HCT116 (cell line): ENCODE results near the gene PRDX3. TPM values are rescaled to one million over a fixed set of nuclear protein-coding genes. Genes with fewer than 3 reads are reported as not detected.

Experiments
- ATAC-seq: fragments of 200-7000 bp; cut with Tn5 transposase; 2 replicates; pipeline ENCODE4 v1.9.1; 2020; ENCODE audit warnings: mild to moderate bottlenecking, moderate library complexity
- BruUV-seq: library from RNA; stranded (reverse); fragments of 400-500 nt; replicated peaks from 2 replicates; lab custom pipeline; 2021; lab: Mats Ljungman, UMichigan
- CTCF ChIA-PET: fragments of 300-600 bp; sonication (Branson Sonifier 250); formaldehyde crosslinking; loops from one replicate; lab custom pipeline; 2021; ENCODE audit warnings: antibody characterized with exemption; lab: Charles Lee
- POLR2A ChIA-PET: fragments of 300-600, 350-600 bp; sonication (Branson Sonifier 250); formaldehyde crosslinking; loops from one replicate; lab custom pipeline; 2021; ENCODE audit warnings: antibody characterized with exemption; lab: Charles Lee
- RAD21 ChIA-PET, 2 experiments: fragments of 300-600 bp; sonication (Branson Sonifier 250); formaldehyde crosslinking; loops; one replicate each; lab custom pipeline; 2023; ENCODE audit warnings: low total read pairs in 2 of 2; ENCODE audit not compliant: uncharacterized antibody in 2 of 2, unreplicated experiment in 2 of 2, low non-redundant PET in 1 of 2; lab: Charles Lee
- DNase-seq: peaks from one replicate; pipeline ENCODE4 v3.0.0-alpha.2; 2010; ENCODE audit warnings: low read depth, low spot score
- H2AFZ ChIP-seq: fragments of 200-600 bp; shearing (Covaris generic), sonication (generic); 2 replicates; pipeline ENCODE4 v1.6.1; 2017; ENCODE audit warnings: low read depth, mixed run types, mixed read lengths, antibody characterized with exemption, low read length; ENCODE audit not compliant: poor library complexity, severe bottlenecking
- H3K27ac ChIP-seq: 2 replicates; pipeline ENCODE4 v1.5.1; 2012; ENCODE audit warnings: low read depth, low read length
- H3K27me3 ChIP-seq: fragments of 200-600 bp; sonication (generic); 2 replicates; pipeline ENCODE4 v1.6.1; 2016; ENCODE audit warnings: mixed run types, low read length, mixed read lengths; ENCODE audit not compliant: insufficient read depth
- H3K36me3 ChIP-seq, 2 experiments: fragments of 200-500 bp in 1 of 2; fragments of 200-600 bp in 1 of 2; sonication (Bioruptor generic) in 1 of 2; sonication (generic) in 1 of 2; 2 replicates each; pipeline versions ENCODE4 v1.5.1 to v1.6.1; 2014 to 2016; ENCODE audit warnings: low read length in 2 of 2, inconsistent platforms in 1 of 2, mixed read lengths in 1 of 2, mixed run types in 1 of 2; ENCODE audit not compliant: insufficient read depth in 2 of 2, control insufficient read depth in 1 of 2
- H3K4me1 ChIP-seq, 2 experiments: fragments of 200-600 bp in 1 of 2; sonication (generic) in 1 of 2; 2 replicates each; pipeline versions ENCODE4 v1.5.1 to v1.6.1; 2012 to 2017; ENCODE audit warnings: low read length in 2 of 2, inconsistent platforms in 1 of 2, mild to moderate bottlenecking in 1 of 2, mixed read lengths in 1 of 2, mixed run types in 1 of 2, moderate library complexity in 1 of 2; ENCODE audit not compliant: insufficient read depth in 2 of 2, control insufficient read depth in 1 of 2
- H3K4me2 ChIP-seq: fragments of 200-600 bp; sonication (generic); 2 replicates; pipeline ENCODE4 v1.6.1; 2017; ENCODE audit warnings: mixed run types, low read length, mixed read lengths
- H3K4me3 ChIP-seq, 2 experiments: fragments of 200-600 bp in 1 of 2; sonication (generic) in 1 of 2; replicated peaks in 1 of 2; 2 replicates each; pipeline ENCODE4 v1.5.1; 2011 to 2016; ENCODE audit warnings: low read length in 2 of 2, control low read depth in 1 of 2, low read depth in 1 of 2, mild to moderate bottlenecking in 1 of 2, mixed read lengths in 1 of 2, mixed run types in 1 of 2
- H3K79me2 ChIP-seq: fragments of 200-600 bp; sonication (generic); 2 replicates; pipeline ENCODE4 v1.6.1; 2017; ENCODE audit warnings: mild to moderate bottlenecking, mixed run types, low read length, moderate library complexity, mixed read lengths; ENCODE audit not compliant: insufficient read depth
- H3K9ac ChIP-seq: fragments of 200-600 bp; sonication (generic); 2 replicates; pipeline ENCODE4 v1.6.1; 2016; ENCODE audit warnings: low read length, mixed read lengths
- H3K9me2 ChIP-seq: fragments of 200-600 bp; sonication (generic), shearing (Covaris generic); 2 replicates; pipeline ENCODE4 v1.6.1; 2017; ENCODE audit warnings: mixed run types, mild to moderate bottlenecking, moderate library complexity; ENCODE audit not compliant: insufficient read depth
- H3K9me3 ChIP-seq, 2 experiments: fragments of 200-500 bp in 1 of 2; fragments of 200-600 bp in 1 of 2; sonication (Bioruptor generic) in 1 of 2; sonication (generic) in 1 of 2; 2 replicates each; pipeline ENCODE4 v1.6.1; 2014 to 2017; ENCODE audit warnings: low read length in 2 of 2, mixed read lengths in 2 of 2, inconsistent platforms in 1 of 2, low read depth in 1 of 2, mild to moderate bottlenecking in 1 of 2, mixed run types in 1 of 2, moderate library complexity in 1 of 2; ENCODE audit not compliant: control insufficient read depth in 1 of 2, insufficient read depth in 1 of 2
- H4K20me1 ChIP-seq: fragments of 200-600 bp; sonication (generic), shearing (Covaris generic); 2 replicates; pipeline ENCODE4 v1.6.1; 2017; ENCODE audit warnings: mixed run types, mild to moderate bottlenecking, moderate library complexity; ENCODE audit not compliant: insufficient read depth
- ATF3 ChIP-seq: IDR thresholded peaks from 2 replicates; pipeline ENCODE4 v1.6.1; 2012
- CBX3 ChIP-seq: IDR thresholded peaks from 2 replicates; pipeline ENCODE4 v1.6.1; 2012; ENCODE audit warnings: low read depth
- CEBPB ChIP-seq: IDR thresholded peaks from 2 replicates; pipeline ENCODE4 v1.6.1; 2012; ENCODE audit warnings: low read depth
- ELF1 ChIP-seq: IDR thresholded peaks from 2 replicates; pipeline ENCODE4 v1.6.1; 2012; ENCODE audit warnings: low read depth, borderline replicate concordance
- EZH2 ChIP-seq: fragments of 200-600 bp; sonication (generic); IDR thresholded peaks from 2 replicates; pipeline ENCODE4 v1.6.1; 2017; ENCODE audit warnings: antibody characterized with exemption, mixed run types
- EZH2phosphoT487 ChIP-seq: fragments of 200-600 bp; IDR thresholded peaks from 2 replicates; pipeline ENCODE4 v1.6.1; 2018; ENCODE audit warnings: antibody characterized with exemption, borderline replicate concordance
- FOSL1 ChIP-seq: IDR thresholded peaks from 2 replicates; pipeline ENCODE4 v1.6.1; 2012; ENCODE audit warnings: low read depth
- POLR2A ChIP-seq: IDR thresholded peaks from 2 replicates; pipeline ENCODE4 v1.7.0; 2011; ENCODE audit warnings: borderline replicate concordance; ENCODE audit not compliant: insufficient read depth, insufficient read length; ENCODE audit errors: extremely low read depth
- POLR2AphosphoS5 ChIP-seq: IDR thresholded peaks from 2 replicates; pipeline ENCODE4 v1.6.1; 2011; ENCODE audit warnings: mild to moderate bottlenecking, low read depth, low read length, moderate library complexity
- TCF7L2 ChIP-seq: IDR thresholded peaks from 2 replicates; pipeline ENCODE4 v1.7.0; 2011; ENCODE audit warnings: borderline replicate concordance, inconsistent platforms; ENCODE audit not compliant: insufficient read depth, insufficient read length; ENCODE audit errors: extremely low read depth
- ZBTB33 ChIP-seq: IDR thresholded peaks from 2 replicates; pipeline ENCODE4 v1.6.1; 2011; ENCODE audit warnings: mild to moderate bottlenecking, low read length, moderate library complexity; ENCODE audit not compliant: insufficient replicate concordance; ENCODE audit errors: extremely low read depth
- ZFX ChIP-seq: fragments of 450-650 bp; IDR thresholded peaks from 2 replicates; pipeline ENCODE4 v1.6.1; 2017
- ZNF274 ChIP-seq: fragments of 200-500 bp; sonication (Bioruptor generic); IDR thresholded peaks from 2 replicates; pipeline ENCODE4 v1.6.1; 2014; ENCODE audit warnings: mild to moderate bottlenecking, low read depth, low read length, inconsistent platforms
- intact Hi-C: fragments of 100-400 bp; cut with micrococcal nuclease; formaldehyde crosslinking; loops from 2 replicates; pipeline ENCODE4 v1.10.0; 2022
- total RNA-seq: library from RNA; stranded (reverse); gene quantifications from one replicate; pipeline ENCODE4 v1.2.1, GENCODE V29; 2021; ENCODE audit not compliant: unreplicated experiment
- TF ChIP-seq, protein P1 (sequence below), 3 experiments: fragments of 200-600 bp in 1 of 3; sonication (generic) in 1 of 3; IDR thresholded peaks in 2 of 3; conservative IDR thresholded peaks in 1 of 3; 2 replicates each; pipeline ENCODE4 v1.5.1; 2012 to 2017; ENCODE audit warnings: low read depth in 2 of 3, low read length in 2 of 3, antibody characterized with exemption in 1 of 3, borderline replicate concordance in 1 of 3, control low read depth in 1 of 3, mild to moderate bottlenecking in 1 of 3, mixed read lengths in 1 of 3, mixed run types in 1 of 3, moderate library complexity in 1 of 3; ENCODE audit not compliant: insufficient read depth in 1 of 3
- TF ChIP-seq, protein P2 (sequence below): IDR thresholded peaks from 2 replicates; pipeline ENCODE4 v1.6.1; 2012
- TF ChIP-seq, protein P3 (sequence below): IDR thresholded peaks from 2 replicates; pipeline ENCODE4 v1.6.1; 2012; ENCODE audit warnings: low read depth

Gene PRDX3
- total RNA-seq, 1 experiment from 2014 or later, result 281 TPM

DNA sequence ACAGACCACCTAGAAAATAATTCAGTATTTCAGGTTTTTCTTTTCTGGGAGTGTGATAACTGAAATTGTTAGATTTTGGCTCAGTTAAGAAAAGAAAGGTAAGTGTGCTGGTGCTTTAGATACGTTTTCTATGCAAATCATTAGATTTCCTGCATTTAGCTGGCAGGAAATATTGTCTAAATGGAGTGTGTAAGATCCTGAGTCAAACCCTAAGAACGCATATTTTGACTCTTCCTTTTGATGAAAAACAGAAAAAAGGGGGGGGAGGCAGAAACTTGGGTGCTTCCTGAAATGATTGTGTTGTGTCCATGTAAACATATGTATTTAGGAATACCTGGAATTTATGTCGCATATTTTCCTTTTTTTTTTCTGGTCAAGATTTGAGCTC is 29.9 kb upstream of the PRDX3 start:
- H3K36me3 ChIP-seq, result no peaks in the 10 kb centered on the region
- H4K20me1 ChIP-seq, result no peaks in the 10 kb centered on the region
- H3K4me2 ChIP-seq, result peak overlapping the region; percentile 92
- H3K9me3 ChIP-seq, result no peaks in the 10 kb centered on the region
- H3K27ac ChIP-seq, result no peak overlapping the region
- no peaks in the 10 kb centered on the region for H3K27me3 ChIP-seq
- H3K4me3 ChIP-seq, result peak overlapping the region; percentile 48 to 69
- POLR2A ChIA-PET, result interaction anchor here (0.6 kb wide), 1 partner anchor 230 kb away, joined by 4 read pairs; no protein-coding TSS in a partner anchor
- H3K9me2 ChIP-seq, result no peaks in the 10 kb centered on the region
- intact Hi-C loops, result loop anchor here (2.0 to 5.0 kb wide), 4 partner anchors 46 to 389 kb away; partner anchors contain the start of gene TIAL1
- DNase-seq, result no peak
- H3K4me1 ChIP-seq, result peaks cover 20 to 31% of the 10 kb centered on the region in 2 experiments; a peak in 3 of 4 replicates
- TF ChIP-seq ZFX (no peak), ZBTB33 (no peak), FOSL1 (no peak), POLR2AphosphoS5 (no peak), POLR2A (no peak), CEBPB (no peak), EZH2 (no peak), ZNF274 (no peak), ATF3 (no peak), TCF7L2 (no peak), ELF1 (no peak), EZH2phosphoT487 (no peak), CBX3 (no peak)
- TF ChIP-seq, protein P1, sequence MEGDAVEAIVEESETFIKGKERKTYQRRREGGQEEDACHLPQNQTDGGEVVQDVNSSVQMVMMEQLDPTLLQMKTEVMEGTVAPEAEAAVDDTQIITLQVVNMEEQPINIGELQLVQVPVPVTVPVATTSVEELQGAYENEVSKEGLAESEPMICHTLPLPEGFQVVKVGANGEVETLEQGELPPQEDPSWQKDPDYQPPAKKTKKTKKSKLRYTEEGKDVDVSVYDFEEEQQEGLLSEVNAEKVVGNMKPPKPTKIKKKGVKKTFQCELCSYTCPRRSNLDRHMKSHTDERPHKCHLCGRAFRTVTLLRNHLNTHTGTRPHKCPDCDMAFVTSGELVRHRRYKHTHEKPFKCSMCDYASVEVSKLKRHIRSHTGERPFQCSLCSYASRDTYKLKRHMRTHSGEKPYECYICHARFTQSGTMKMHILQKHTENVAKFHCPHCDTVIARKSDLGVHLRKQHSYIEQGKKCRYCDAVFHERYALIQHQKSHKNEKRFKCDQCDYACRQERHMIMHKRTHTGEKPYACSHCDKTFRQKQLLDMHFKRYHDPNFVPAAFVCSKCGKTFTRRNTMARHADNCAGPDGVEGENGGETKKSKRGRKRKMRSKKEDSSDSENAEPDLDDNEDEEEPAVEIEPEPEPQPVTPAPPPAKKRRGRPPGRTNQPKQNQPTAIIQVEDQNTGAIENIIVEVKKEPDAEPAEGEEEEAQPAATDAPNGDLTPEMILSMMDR (IDR thresholded peaks at IDR 0.05 in 2 of 3, conservative IDR thresholded peaks at IDR 0.05 in 1 of 3; ENCODE audit: borderline replicate concordance in 1 of 3, insufficient read depth in 1 of 3, low read depth in 2 of 3, low read length in 2 of 3), result no peak
- TF ChIP-seq, protein P2, sequence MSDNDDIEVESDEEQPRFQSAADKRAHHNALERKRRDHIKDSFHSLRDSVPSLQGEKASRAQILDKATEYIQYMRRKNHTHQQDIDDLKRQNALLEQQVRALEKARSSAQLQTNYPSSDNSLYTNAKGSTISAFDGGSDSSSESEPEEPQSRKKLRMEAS, result no peak
- TF ChIP-seq, protein P3, sequence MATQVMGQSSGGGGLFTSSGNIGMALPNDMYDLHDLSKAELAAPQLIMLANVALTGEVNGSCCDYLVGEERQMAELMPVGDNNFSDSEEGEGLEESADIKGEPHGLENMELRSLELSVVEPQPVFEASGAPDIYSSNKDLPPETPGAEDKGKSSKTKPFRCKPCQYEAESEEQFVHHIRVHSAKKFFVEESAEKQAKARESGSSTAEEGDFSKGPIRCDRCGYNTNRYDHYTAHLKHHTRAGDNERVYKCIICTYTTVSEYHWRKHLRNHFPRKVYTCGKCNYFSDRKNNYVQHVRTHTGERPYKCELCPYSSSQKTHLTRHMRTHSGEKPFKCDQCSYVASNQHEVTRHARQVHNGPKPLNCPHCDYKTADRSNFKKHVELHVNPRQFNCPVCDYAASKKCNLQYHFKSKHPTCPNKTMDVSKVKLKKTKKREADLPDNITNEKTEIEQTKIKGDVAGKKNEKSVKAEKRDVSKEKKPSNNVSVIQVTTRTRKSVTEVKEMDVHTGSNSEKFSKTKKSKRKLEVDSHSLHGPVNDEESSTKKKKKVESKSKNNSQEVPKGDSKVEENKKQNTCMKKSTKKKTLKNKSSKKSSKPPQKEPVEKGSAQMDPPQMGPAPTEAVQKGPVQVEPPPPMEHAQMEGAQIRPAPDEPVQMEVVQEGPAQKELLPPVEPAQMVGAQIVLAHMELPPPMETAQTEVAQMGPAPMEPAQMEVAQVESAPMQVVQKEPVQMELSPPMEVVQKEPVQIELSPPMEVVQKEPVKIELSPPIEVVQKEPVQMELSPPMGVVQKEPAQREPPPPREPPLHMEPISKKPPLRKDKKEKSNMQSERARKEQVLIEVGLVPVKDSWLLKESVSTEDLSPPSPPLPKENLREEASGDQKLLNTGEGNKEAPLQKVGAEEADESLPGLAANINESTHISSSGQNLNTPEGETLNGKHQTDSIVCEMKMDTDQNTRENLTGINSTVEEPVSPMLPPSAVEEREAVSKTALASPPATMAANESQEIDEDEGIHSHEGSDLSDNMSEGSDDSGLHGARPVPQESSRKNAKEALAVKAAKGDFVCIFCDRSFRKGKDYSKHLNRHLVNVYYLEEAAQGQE, result no peak
- TF ChIP-seq, all 23 proteins: peak for 0
- no peak for ATAC-seq
- ChIA-PET CTCF (interaction anchor here (0.6 to 4.3 kb wide), 14 partner anchors 10 to 1992 kb away, joined by 3 to 37 read pairs (median 4); no protein-coding TSS in a partner anchor), RAD21 (interaction anchor here (0.8 to 1.4 kb wide), 2 partner anchors 108 to 113 kb away, joined by 3 read pairs; no protein-coding TSS in a partner anchor)
- Histone ChIP-seq H3K9ac (peak overlapping the region; percentile 54), H2AFZ (peak overlapping the region; percentile 24), H3K79me2 (no peaks in the 10 kb centered on the region)
- BruUV-seq, result no TSS peak
